ENCODE results near the gene ZNF638. TPM values are rescaled to one million over a fixed set of nuclear protein-coding genes. Genes with fewer than 3 reads are reported as not detected.

The ZNF638 gene
- total and polyA plus RNA-seq, 10 of the 15 experiments (the other 5 are each of a cell fraction or from before 2014, with no cell fraction given), result 37.6 to 133 (median 64.5) TPM

GRCh38 chr2:71471276-71471675 lies 139.7 kb downstream of the ZNF638 start:
- Histone ChIP-seq H3K9me3 (replicated peaks; ENCODE audit: control insufficient read depth, insufficient read depth, low read length) (no peaks in the 10 kb centered on the region), H3K9ac (ENCODE audit: control insufficient read depth, insufficient read depth, low read length) (no peak overlapping the region), H3K79me2 (ENCODE audit: control insufficient read depth, insufficient read depth, low read length) (no peaks in the 10 kb centered on the region), H3K4me1 (ENCODE audit: control insufficient read depth, insufficient read depth, low read length) (no peaks in the 10 kb centered on the region), H3K36me3 (ENCODE audit: control insufficient read depth in 2 of 2, insufficient read depth in 2 of 2, low read length in 1 of 2) (no peaks in the 10 kb centered on the region), H3K4me2 (ENCODE audit: control insufficient read depth, insufficient read depth) (no peak overlapping the region), H3K27me3 (replicated peaks in 1 of 2; ENCODE audit: control insufficient read depth in 2 of 2, insufficient read depth in 2 of 2, low read length in 1 of 2) (peaks cover 7 to 16% of the 10 kb centered on the region in 2 experiments), H3K4me3 (no peak overlapping the region), H2AFZ (ENCODE audit: control insufficient read depth, low read depth, low read length) (no peak overlapping the region), H4K20me1 (ENCODE audit: control insufficient read depth, insufficient read depth) (no peaks in the 10 kb centered on the region; the same call in 1 of the 2 replicates), H3K27ac (ENCODE audit: control insufficient read depth, insufficient read depth) (no peak overlapping the region)
- no peak for DNase-seq (ENCODE audit: low read depth, low spot score)
- intact Hi-C loops (cut with micrococcal nuclease; ENCODE audit: unreplicated experiment) (no loop called here), in situ Hi-C loops (cut with MboI) (no loop called here)
- no TSS peak for BruUV-seq (replicated peaks)
- 0% methylated on average over 1 of the region's 1 CpG for WGBS (ENCODE audit: insufficient coverage, insufficient replicate concordance, low lambda C conversion rate, missing lambda C conversion rate)
- FAIRE-seq, result no peak
- TF ChIP-seq ZZZ3 (IDR thresholded peaks at IDR 0.05; ENCODE audit: control insufficient read depth, insufficient read length, low read depth), result no peak
- TF ChIP-seq NFIC (IDR thresholded peaks at IDR 0.05; ENCODE audit: low read depth, low read length), result no peak
- TF ChIP-seq SIN3A (IDR thresholded peaks at IDR 0.05; ENCODE audit: low read depth, low read length), result no peak
- no peak for TF ChIP-seq MLLT1 (IDR thresholded peaks at IDR 0.05)
- TF ChIP-seq YBX1 (IDR thresholded peaks at IDR 0.05), result no peak
- TF ChIP-seq NFYB (IDR thresholded peaks at IDR 0.05; ENCODE audit: insufficient read depth, low read depth, low read length), result no peak
- no peak for TF ChIP-seq CTCF (IDR thresholded peaks at IDR 0.05 in 2 of 3, conservative IDR thresholded peaks at IDR 0.05 in 1 of 3; ENCODE audit: control insufficient read depth in 2 of 3, extremely low read depth in 1 of 3, insufficient read depth in 1 of 3, low read depth in 3 of 3, low read length in 3 of 3)
- no peak for TF ChIP-seq HDAC6 (IDR thresholded peaks at IDR 0.05; ENCODE audit: unreplicated experiment)
- no peak for TF ChIP-seq IKZF2 (IDR thresholded peaks at IDR 0.05)
- TF ChIP-seq PRDM15 (CRISPR knock-in tag; IDR thresholded peaks at IDR 0.05), result no peak
- no peak for TF ChIP-seq SUZ12 (IDR thresholded peaks at IDR 0.05; ENCODE audit: unreplicated experiment)
- TF ChIP-seq MTA3 (IDR thresholded peaks at IDR 0.05; ENCODE audit: borderline replicate concordance, low read length), result no peak
- no peak for TF ChIP-seq NFYA (IDR thresholded peaks at IDR 0.05; ENCODE audit: borderline replicate concordance, low read depth, low read length)
- no peak for TF ChIP-seq ZNF622 (IDR thresholded peaks at IDR 0.05)
- no peak for TF ChIP-seq SIX5 (IDR thresholded peaks at IDR 0.05; ENCODE audit: low read depth, low read length, severe bottlenecking)
- no peak for TF ChIP-seq HSF1 (IDR thresholded peaks at IDR 0.05; ENCODE audit: low read depth, low read length)
- ATAC-seq, result no peak
- ChIA-PET RAD21 (ENCODE audit: unreplicated experiment) (no interaction called here), POLR2A (no interaction called here), CTCF (no interaction called here), SMC1A (ENCODE audit: uncharacterized antibody, unreplicated experiment) (no interaction called here)

Data from GM12878 (cell line).